NCI-H2171 (cell line): ENCODE measurements around the gene FAM161A.
"Not testable (repeated sequence)": the region's sequence is repeated elsewhere in the genome, so short reads cannot be mapped to it uniquely, and the experiment has no call there.

Experiments
- DNase-seq: peaks from one replicate; lab custom pipeline; 2025; lab: John Stamatoyannopoulos, UW

The FAM161A gene

GRCh38 chr2:61853847-61854563, at the start of gene FAM161A:
TSS of gene FAM161A (minus strand) at chr2:61854060. CDS start at chr2:61854041, 19 bp downstream.
- DNase-seq = peak; percentile 80

GRCh38 chr2:61900281-61900680, 46.4 kb upstream of the FAM161A start:
- no peak for DNase-seq

- DNase-seq = no peak
These were observed 45.0 kb upstream of the FAM161A start for GRCh38 chr2:61898810-61899209.

- peak; percentile 90 for DNase-seq
These were observed 34.6 kb upstream of the FAM161A start, which contains the start of gene CCT4 for GRCh38 chr2:61888267-61889055. TSS of gene CCT4 (minus strand) at chr2:61888656. CDS start at chr2:61888507, 149 bp downstream.

GRCh38 chr2:61887717-61888266, 33.9 kb upstream of the FAM161A start:
- peak; percentile 45 for DNase-seq

GRCh38 chr2:61885896-61886603, 32.2 kb upstream of the FAM161A start:
- no peak for DNase-seq

- no peak for DNase-seq
These were observed 29.0 kb upstream of the FAM161A start for GRCh38 chr2:61882850-61883249.

GRCh38 chr2:61879351-61879750, 25.5 kb upstream of the FAM161A start:
- DNase-seq = not testable (repeated sequence)

GRCh38 chr2:61878761-61879160, 24.9 kb upstream of the FAM161A start:
- no peak for DNase-seq

GRCh38 chr2:61877571-61878245, 23.8 kb upstream of the FAM161A start:
- DNase-seq = no peak

- DNase-seq = no peak
These were observed 22.5 kb upstream of the FAM161A start for GRCh38 chr2:61876400-61876799.

GRCh38 chr2:61866482-61867089, 12.7 kb upstream of the FAM161A start:
- DNase-seq = not testable (repeated sequence)

- no peak for DNase-seq
These were observed 8.2 kb upstream of the FAM161A start for GRCh38 chr2:61862085-61862484.

- no peak for DNase-seq
These were observed 3.4 kb upstream of the FAM161A start for GRCh38 chr2:61857224-61857623.

GRCh38 chr2:61855318-61855613, 1.4 kb upstream of the FAM161A start:
- DNase-seq = no peak

GRCh38 chr2:61854564-61855317, 881 bp upstream of the FAM161A start:
- peak; percentile 97 for DNase-seq

GRCh38 chr2:61853086-61853846, 594 bp downstream of the FAM161A start:
- DNase-seq = peak; percentile 45

- not testable (repeated sequence) for DNase-seq
These were observed 2.6 kb downstream of the FAM161A start for GRCh38 chr2:61851270-61851669.

- no peak for DNase-seq
These were observed 8.5 kb downstream of the FAM161A start for GRCh38 chr2:61845320-61845719.

- DNase-seq = no peak
These were observed 12.6 kb downstream of the FAM161A start for GRCh38 chr2:61841286-61841685.
